NCI-H1092 (cell line): ENCODE results near the gene SRGAP2B.
"Not testable (repeated sequence)": the region's sequence is repeated elsewhere in the genome, so short reads cannot be mapped to it uniquely, and the experiment has no call there.

ENCODE experiments used
- DNase-seq: peaks from one replicate; lab custom pipeline; 2025; lab: John Stamatoyannopoulos, UW

The SRGAP2B gene

GRCh38 chr1:144947495-144947894, 147.6 kb downstream of the SRGAP2B start:
- not testable (repeated sequence) for DNase-seq

DNA sequence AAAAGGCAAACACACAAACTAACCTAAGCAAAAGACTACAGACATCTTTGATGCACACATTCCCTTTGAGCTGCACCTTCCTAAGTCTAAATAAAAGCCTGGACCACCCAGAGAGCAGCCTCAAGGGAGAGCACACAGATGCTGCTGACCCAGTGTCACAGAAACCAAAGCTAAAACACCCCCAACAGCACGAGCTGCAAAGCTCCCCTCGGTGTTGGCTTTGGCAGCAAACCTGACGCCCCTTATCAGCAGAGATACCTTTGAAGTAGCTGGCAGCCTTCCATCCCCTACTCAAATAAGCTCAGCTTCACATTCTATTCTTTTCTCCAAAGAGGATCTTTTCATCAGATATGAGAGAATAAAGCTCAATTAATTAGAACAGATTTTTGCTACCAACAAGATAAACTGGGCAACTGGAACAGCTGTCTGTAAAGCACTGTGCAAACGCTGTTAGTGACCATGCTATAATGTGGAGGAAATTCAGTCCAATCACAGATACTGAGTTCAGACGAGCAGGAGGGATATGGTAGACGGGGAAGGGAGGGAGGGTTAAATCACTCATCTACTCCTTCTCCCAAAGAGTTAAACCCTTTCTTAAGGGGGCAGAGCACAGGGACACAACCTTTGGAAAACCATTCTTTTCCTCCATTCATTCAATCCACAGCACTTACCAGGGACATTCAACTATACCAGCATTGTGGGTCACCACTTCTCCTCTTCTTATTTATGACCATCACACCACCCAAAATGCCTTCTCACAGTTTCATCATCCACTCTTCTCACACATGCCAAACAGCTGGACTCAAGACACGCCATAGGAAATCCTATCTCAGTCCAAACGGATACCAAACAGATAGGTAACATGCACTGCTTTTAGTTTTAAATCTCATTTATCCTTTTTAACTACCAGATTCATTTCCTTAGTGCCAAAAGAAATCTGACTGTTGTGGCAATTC, 148.3 kb downstream of the SRGAP2B start:
- not testable (repeated sequence) for DNase-seq

DNA sequence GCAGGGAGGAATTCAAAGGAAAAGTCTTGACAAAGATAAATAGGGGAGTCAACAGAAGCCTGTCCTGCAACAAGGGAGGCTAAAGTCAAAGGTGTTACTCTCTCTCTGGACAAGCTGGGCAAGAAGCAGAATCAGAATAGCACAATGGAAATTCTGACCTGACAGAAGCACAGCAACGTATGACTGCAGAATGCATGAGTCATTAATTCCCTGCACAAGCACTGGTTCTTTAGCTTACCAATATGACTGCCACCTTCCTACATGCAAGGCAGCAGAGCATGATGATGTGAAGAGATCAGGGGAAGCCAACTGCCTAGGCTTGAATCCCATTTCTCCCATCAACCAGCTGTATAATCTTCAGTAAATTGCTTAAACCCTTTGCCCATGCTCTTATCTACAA, 153.4 kb downstream of the SRGAP2B start:
- DNase-seq: not testable (repeated sequence)

GRCh38 chr1:144940054-144940453, 155.1 kb downstream of the SRGAP2B start:
- DNase-seq: not testable (repeated sequence)

DNA sequence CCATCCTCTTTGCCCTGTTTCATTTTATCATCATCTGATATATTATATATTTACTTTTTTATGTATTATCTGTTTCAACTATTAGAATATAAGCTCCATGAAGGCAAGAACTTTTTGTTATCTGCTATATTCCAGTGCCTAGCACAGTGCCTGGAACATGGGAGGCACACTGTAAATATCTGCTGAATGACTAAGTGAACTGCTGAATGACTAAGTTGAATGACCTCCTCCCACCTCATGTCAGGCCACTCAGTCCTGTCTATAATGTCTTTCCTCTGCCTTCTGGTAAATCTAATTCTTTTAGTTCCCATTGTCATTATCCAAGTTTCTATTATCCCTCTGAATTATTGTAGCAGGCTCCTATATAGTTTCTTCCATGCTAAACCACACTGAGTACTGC, 156.5 kb downstream of the SRGAP2B start:
- not testable (repeated sequence) for DNase-seq

- not testable (repeated sequence) for DNase-seq
Observed at GRCh38 chr1:144936186-144936732, 158.9 kb downstream of the SRGAP2B start.

- not testable (repeated sequence) for DNase-seq
Observed at GRCh38 chr1:144935310-144935709, 159.8 kb downstream of the SRGAP2B start.

GRCh38 chr1:144933014-144933413, 162.1 kb downstream of the SRGAP2B start:
- not testable (repeated sequence) for DNase-seq

DNA sequence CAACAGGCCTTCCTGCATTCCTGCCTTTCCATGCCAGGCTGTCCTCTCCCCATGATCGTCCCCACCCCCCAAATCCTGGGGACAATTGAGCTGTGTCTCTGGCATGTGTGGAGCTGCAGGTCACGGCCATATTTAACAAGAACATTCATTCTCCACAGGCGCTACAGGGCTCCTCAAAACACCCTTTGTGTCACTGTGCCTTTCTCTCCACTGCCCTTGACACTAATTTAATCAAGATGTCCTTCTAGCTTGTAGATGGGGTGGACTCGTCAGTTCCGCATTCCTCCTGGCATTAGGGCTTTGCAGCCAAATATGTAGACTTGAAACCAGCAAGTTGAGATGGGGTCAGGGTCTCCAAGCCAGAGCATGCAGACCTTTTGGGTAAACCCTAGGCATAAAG, 163.0 kb downstream of the SRGAP2B start:
- not testable (repeated sequence) for DNase-seq

DNA sequence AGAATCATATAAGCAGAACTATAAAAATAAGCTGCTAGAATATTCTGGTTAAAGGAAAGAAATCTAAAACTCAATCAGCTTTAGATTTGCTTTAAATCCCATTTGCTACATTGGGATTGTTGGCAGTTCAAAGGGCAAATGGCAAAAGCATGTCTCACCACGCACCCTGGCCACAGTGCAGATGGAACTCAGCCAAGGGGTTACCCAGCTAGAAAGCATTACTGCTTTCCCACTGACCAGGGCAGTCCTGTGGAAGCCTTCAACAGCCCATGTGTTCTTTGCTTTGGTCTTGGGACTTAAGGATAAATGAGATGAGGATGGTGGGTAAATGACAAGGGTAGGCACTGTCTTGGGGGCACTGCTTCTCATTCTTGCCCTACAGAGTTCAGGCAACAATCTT, 163.6 kb downstream of the SRGAP2B start:
- DNase-seq: not testable (repeated sequence)

DNA sequence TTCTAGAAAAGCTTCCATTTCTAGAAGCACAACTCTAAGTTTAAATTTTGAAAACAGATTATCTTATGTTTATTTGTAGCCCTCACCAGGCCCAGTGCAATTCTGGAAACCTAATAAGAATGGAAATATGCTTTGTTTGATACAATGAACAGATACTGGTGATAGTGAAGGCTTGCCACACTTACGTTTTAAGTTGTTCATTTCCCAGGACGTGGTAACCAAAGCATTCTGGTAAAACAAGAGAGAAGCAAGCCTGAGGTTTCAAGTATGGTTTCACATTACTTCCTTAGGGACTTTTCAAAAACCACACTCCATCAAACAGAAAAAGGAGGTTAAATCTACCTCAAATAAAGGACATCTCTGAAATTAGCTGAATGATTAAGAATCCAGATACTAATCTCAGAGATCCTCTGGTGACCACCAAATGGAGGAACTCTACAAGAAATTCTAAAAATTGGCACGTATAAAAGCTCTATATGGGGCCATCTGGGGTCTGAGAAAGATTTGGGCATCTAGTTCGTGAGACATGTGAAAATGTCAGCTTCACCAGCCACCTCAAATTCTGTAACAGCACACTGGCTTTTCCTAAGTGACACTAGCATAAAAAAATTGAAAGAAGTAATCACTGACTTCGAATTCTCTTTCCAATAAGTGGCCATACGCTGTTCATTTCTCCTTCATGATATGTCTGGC, 164.9 kb downstream of the SRGAP2B start:
- not testable (repeated sequence) for DNase-seq

DNA sequence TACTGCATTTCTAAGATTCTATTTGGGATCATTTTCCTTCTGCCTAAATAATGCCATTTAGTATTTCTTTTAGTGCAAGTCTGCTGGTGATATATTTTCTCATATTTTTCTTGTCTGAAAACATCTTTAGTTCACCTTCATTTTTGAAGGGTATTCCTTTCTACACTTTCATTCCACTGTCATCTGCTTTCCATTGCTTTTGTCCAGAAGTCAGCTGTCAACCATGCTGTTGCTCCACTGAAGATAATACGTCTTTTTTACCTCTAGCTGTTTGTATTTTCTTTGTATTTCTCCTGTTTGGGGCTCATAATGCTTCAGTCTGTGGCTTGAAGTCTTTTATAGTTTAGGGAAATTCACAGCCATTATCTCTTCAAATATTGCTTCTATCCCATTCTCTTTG, 167.8 kb downstream of the SRGAP2B start:
- not testable (repeated sequence) for DNase-seq

- not testable (repeated sequence) for DNase-seq
Observed at GRCh38 chr1:144923640-144924039, 171.5 kb downstream of the SRGAP2B start.

- not testable (repeated sequence) for DNase-seq
Observed at GRCh38 chr1:144922785-144923184, 172.3 kb downstream of the SRGAP2B start.

DNA sequence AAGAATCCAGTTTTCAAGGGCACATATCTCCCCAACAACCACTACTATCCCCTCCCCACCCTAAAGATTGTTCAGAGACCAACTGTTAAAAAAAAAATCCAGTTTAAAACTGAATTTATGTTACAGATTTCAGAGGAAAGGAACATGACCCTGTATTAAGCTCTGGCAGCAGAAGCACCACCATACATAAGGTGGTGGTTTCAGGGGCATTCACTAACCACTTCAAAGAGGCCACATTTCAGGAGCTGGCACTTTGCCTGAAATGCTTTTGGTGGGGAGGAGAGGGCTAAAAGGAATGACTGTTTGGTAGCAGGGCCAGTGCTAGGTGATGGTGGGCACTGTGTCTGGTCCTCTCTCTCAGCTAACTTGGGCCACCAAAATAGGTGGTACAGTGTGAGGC, 176.0 kb downstream of the SRGAP2B start:
- not testable (repeated sequence) for DNase-seq

GRCh38 chr1:144918027-144918603, 177.0 kb downstream of the SRGAP2B start:
- DNase-seq: not testable (repeated sequence)

- DNase-seq: not testable (repeated sequence)
Observed at GRCh38 chr1:144917154-144918026, 177.7 kb downstream of the SRGAP2B start.

GRCh38 chr1:144913977-144914734, 181.0 kb downstream of the SRGAP2B start:
- DNase-seq: not testable (repeated sequence)

DNA sequence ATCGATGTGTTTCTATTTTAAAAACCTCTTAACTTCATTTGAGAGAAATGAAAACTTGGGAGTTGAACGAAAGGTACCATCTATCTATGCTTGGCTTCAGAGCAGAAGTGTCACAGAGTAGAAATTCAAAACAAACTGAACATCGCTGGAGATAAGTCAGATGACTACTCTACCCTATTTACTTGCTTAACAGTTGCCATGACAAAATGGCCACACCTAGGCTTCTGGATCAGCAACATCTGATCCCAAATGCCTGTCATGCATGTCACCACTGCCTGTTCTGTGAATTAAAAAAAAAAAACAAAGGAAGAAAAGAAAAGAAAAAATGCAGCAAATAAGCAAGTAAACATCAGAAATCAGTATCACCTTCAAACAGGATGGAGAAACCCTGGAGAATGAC, 181.7 kb downstream of the SRGAP2B start:
- not testable (repeated sequence) for DNase-seq

- not testable (repeated sequence) for DNase-seq
Observed at GRCh38 chr1:144910729-144911128, 184.4 kb downstream of the SRGAP2B start.
